ENCODE results near the gene RPRM.

GRCh38 chr2:153451611-153452010, 27.0 kb downstream of the RPRM start:
- no peak for TF ChIP-seq EZH2phosphoT487 (IDR thresholded peaks at IDR 0.05; ENCODE audit: low read length)
- TF ChIP-seq, protein P1, sequence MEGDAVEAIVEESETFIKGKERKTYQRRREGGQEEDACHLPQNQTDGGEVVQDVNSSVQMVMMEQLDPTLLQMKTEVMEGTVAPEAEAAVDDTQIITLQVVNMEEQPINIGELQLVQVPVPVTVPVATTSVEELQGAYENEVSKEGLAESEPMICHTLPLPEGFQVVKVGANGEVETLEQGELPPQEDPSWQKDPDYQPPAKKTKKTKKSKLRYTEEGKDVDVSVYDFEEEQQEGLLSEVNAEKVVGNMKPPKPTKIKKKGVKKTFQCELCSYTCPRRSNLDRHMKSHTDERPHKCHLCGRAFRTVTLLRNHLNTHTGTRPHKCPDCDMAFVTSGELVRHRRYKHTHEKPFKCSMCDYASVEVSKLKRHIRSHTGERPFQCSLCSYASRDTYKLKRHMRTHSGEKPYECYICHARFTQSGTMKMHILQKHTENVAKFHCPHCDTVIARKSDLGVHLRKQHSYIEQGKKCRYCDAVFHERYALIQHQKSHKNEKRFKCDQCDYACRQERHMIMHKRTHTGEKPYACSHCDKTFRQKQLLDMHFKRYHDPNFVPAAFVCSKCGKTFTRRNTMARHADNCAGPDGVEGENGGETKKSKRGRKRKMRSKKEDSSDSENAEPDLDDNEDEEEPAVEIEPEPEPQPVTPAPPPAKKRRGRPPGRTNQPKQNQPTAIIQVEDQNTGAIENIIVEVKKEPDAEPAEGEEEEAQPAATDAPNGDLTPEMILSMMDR (IDR thresholded peaks at IDR 0.05; ENCODE audit: low read length): no peak
